GM19395 (cell line): ENCODE measurements around the gene HSPA5.
"Not testable (repeated sequence)": the region's sequence is repeated elsewhere in the genome, so short reads cannot be mapped to it uniquely, and the experiment has no call there.

ENCODE experiments used
- ATAC-seq: cut with Tn5 transposase; IDR thresholded peaks from one replicate; pipeline ENCODE4 v1.9.1; 2021; ENCODE audit warnings: mild to moderate bottlenecking, moderate library complexity; ENCODE audit not compliant: unreplicated experiment

HSPA5 gene

GRCh38 chr9:125194466-125194865 is 46.7 kb downstream of the HSPA5 start:
- not testable (repeated sequence) for ATAC-seq

- no peak for ATAC-seq
These were observed 50.8 kb downstream of the HSPA5 start for GRCh38 chr9:125190361-125190801.

GRCh38 chr9:125189361-125190289 is 51.5 kb downstream of the HSPA5 start, which contains the start of gene PPP6C:
PPP6C (minus strand) TSS chr9:125189803; CDS start chr9:125189718, 85 bp downstream.
- ATAC-seq: peak; percentile 91

GRCh38 chr9:125189011-125189360 is 52.2 kb downstream of the HSPA5 start:
- ATAC-seq: peak; percentile 35
